Measurements from ENCODE around the gene PHF5A. TPM values are rescaled to one million over a fixed set of nuclear protein-coding genes. Genes with fewer than 3 reads are reported as not detected.

The PHF5A gene
- total and polyA plus RNA-seq, 2 experiments from 2014 or later: 13.1 to 41.9 TPM

DNA sequence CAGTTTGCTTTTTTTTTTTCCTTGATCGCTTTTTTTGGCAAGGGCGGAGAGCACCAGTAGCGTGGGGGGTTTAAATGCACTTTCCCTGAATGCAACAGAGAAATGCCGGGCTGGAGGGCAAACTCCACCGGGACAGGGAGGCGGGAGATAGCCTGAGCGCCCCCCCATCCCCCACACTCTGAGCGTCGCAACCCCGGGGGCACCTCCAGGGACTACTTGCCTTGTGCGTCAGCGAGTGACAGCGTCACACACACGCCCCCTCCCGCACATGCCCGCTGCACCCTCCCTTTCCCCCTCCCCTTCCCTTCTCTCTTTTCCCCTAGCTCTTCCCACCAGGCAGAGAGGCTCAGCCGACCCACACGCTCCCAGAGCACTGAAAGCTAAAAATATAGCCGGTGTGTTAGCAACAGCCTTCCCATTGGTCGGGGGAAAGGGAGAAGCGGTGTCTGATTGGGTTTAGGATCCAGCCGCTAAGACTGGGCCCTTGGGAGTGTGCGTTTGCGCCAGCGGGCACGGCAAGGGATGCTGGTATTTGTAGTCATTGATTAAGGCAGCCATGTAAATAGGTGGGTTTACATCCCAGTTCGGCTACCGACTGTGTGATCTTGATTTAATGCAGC is 20.2 kb downstream of the PHF5A start:
- Histone ChIP-seq H3K4me2 (ENCODE audit: unreplicated experiment) (peak overlapping the region; percentile 98), H4K20me1 (ENCODE audit: insufficient read depth) (no peaks in the 10 kb centered on the region), H3K9me3 (ENCODE audit: low read depth) (no peaks in the 10 kb centered on the region), H3K27ac (peak overlapping the region; percentile 93), H3K9ac (peak overlapping the region; percentile 98), H3K36me3 (ENCODE audit: low read depth) (peaks cover under 1% of the 10 kb centered on the region; the same call in 1 of the 2 replicates), H2AFZ (peak overlapping the region; percentile 97), H3K79me2 (ENCODE audit: insufficient read depth) (peaks cover 33% of the 10 kb centered on the region), H3F3A (ENCODE audit: insufficient read depth) (peaks cover 32% of the 10 kb centered on the region), H3K4me3 (peak overlapping the region; percentile 86), H3K27me3 (replicated peaks; ENCODE audit: insufficient read depth) (no peaks in the 10 kb centered on the region), H3K9me2 (ENCODE audit: insufficient read depth) (no peaks in the 10 kb centered on the region), H3K4me1 (ENCODE audit: insufficient read depth) (peaks cover 3% of the 10 kb centered on the region; the same call in 1 of the 2 replicates)
- WGBS, 2 experiments (ENCODE audit: low coverage in 1 of 2, low lambda C conversion rate in 2 of 2, missing lambda C conversion rate in 2 of 2): 1 to 2% methylated on average over 21 to 28 of the region's 28 CpGs
- TF ChIP-seq EZH2 (IDR thresholded peaks at IDR 0.05; ENCODE audit: insufficient read depth, poor library complexity, severe bottlenecking) (no peak), EZH2phosphoT487 (IDR thresholded peaks at IDR 0.05; ENCODE audit: insufficient read depth, low read depth) (no peak)
- peak; percentile 99 for DNase-seq
- in situ Hi-C loops (cut with MboI): no loop called here

DNA sequence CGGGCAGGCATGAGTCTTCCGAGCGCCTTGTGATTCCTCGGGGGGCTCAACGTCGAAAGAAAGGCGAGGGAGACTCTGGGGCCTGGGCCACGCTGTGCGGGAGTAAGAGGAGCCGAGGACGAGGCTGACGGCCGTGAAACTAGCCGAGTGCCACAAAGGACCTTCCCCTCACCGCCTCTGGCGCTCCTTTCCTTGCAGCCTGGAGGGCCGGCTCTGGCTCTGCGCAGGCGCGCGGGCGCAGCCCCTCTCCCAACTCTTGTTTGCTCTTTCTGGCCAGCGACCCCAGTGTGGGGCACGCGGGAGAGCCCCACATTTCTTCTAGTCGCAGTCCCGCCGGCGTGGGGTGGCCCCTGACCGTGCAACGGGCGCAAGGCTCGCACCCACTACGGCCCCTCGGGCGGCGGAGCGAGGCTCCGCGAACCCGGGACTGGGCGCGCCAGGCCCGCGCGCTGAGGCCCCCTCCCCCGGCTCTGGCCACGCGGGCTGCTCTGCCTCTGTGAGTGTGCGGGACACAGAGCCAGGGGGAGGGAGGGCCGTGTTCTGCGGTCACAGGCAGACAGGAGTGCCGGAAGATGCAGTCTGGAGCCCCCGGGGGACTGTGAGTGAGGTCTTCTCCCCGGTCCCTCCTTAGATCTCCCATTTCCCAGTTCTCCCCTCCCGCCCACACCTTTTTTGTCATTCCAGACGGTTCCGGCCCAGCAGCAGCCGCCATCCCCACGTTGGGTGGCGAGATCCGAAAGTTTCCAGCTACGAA is 20.9 kb downstream of the PHF5A start:
- peaks cover 7% of the 10 kb centered on the region; the same call in 1 of the 2 replicates for H3K36me3 ChIP-seq (ENCODE audit: low read depth)
- H2AFZ ChIP-seq: peak overlapping the region; percentile 77
- H3F3A ChIP-seq (ENCODE audit: insufficient read depth): peaks cover 38% of the 10 kb centered on the region
- peaks cover 10% of the 10 kb centered on the region for H3K4me1 ChIP-seq (ENCODE audit: insufficient read depth)
- no peaks in the 10 kb centered on the region for H3K27me3 ChIP-seq (replicated peaks; ENCODE audit: insufficient read depth)
- peak; percentile 82 for DNase-seq
- no peaks in the 10 kb centered on the region for H3K9me3 ChIP-seq (ENCODE audit: low read depth)
- peaks cover 40% of the 10 kb centered on the region for H3K79me2 ChIP-seq (ENCODE audit: insufficient read depth)
- WGBS, 2 experiments (ENCODE audit: low coverage in 1 of 2, low lambda C conversion rate in 2 of 2, missing lambda C conversion rate in 2 of 2): 1% methylated on average over 50 to 52 of the region's 63 CpGs
- in situ Hi-C loops (cut with MboI): no loop called here
- peak overlapping the region; percentile 98 for H3K4me2 ChIP-seq (ENCODE audit: unreplicated experiment)
- H3K9ac ChIP-seq: peak overlapping the region; percentile 98
- TF ChIP-seq EZH2 (IDR thresholded peaks at IDR 0.05; ENCODE audit: insufficient read depth, poor library complexity, severe bottlenecking): no peak
- no peak for TF ChIP-seq EZH2phosphoT487 (IDR thresholded peaks at IDR 0.05; ENCODE audit: insufficient read depth, low read depth)
- H3K9me2 ChIP-seq (ENCODE audit: insufficient read depth): no peaks in the 10 kb centered on the region
- peaks cover 5% of the 10 kb centered on the region; the same call in 1 of the 2 replicates for H4K20me1 ChIP-seq (ENCODE audit: insufficient read depth)
- H3K4me3 ChIP-seq: peak overlapping the region; percentile 86
- peak overlapping the region; percentile 93 for H3K27ac ChIP-seq

DNA sequence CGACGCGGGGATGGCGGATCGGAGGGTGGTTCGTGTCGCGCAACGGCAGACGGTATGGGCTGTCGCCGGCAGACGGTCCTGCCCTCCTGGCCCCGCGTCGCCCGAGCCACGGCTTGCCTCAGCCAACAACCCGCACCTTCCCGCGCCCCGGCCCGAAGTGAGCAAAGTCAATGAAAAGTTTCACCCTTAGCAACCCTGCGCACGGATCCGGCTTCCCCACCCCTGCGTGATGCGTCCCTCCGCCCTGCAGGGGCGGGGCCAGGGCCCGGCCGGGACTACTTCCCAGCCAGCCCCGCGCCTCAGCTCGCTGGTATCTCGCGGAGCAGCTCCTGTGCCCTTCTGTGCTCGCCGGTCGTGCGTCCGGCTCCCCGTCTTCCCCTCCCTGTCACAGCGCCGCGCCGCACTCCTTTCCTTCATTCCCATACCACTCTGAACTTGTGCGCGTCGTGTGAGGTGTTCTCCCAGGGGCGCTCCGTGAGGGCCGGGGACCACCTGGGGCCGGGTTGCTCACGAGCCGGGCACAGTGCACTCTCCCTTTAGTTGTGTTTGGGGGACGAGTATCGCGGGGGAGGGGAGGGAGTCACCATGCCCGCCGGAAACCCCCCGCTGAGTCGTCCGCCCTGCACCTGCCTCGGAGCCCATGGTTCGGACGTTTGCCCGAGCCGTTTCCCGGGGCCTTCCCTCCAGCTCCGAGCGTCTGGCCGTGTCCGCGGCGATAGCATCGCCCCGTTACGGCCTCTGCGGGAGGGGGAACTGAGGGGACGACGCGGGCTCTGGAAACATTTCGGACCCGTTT is 21.7 kb downstream of the PHF5A start, which contains the start of gene TOB2:
Gene TOB2, minus strand, starts transcription at position 163 of the 796 bp plus-strand sequence. CDS start 9,456 bp downstream, outside the sequence.
- Histone ChIP-seq H3K79me2 (ENCODE audit: insufficient read depth) (peaks cover 48% of the 10 kb centered on the region), H3K9ac (peak within 1 kb of the TSS; percentile 98), H3K9me2 (ENCODE audit: insufficient read depth) (no peaks in the 10 kb centered on the region), H3K36me3 (ENCODE audit: low read depth) (peaks cover 11% of the 10 kb centered on the region; the same call in 1 of the 2 replicates), H3K9me3 (ENCODE audit: low read depth) (no peaks in the 10 kb centered on the region), H3F3A (ENCODE audit: insufficient read depth) (peaks cover 44% of the 10 kb centered on the region), H3K4me2 (ENCODE audit: unreplicated experiment) (peak within 1 kb of the TSS; percentile 98), H3K4me3 (peak within 1 kb of the TSS; percentile 86), H3K27me3 (replicated peaks; ENCODE audit: insufficient read depth) (no peaks in the 10 kb centered on the region), H3K4me1 (ENCODE audit: insufficient read depth) (peaks cover 18% of the 10 kb centered on the region), H2AFZ (peak within 1 kb of the TSS; percentile 77), H3K27ac (peak within 1 kb of the TSS; percentile 93), H4K20me1 (ENCODE audit: insufficient read depth) (peaks cover 13% of the 10 kb centered on the region; the same call in 1 of the 2 replicates)
- DNase-seq: peak; percentile 96
- in situ Hi-C loops (cut with MboI): no loop called here
- TF ChIP-seq EZH2phosphoT487 (IDR thresholded peaks at IDR 0.05; ENCODE audit: insufficient read depth, low read depth): no peak
- WGBS, 2 experiments (ENCODE audit: low coverage in 1 of 2, low lambda C conversion rate in 2 of 2, missing lambda C conversion rate in 2 of 2): 1 to 2% methylated on average over 53 to 85 of the region's 85 CpGs

DNA sequence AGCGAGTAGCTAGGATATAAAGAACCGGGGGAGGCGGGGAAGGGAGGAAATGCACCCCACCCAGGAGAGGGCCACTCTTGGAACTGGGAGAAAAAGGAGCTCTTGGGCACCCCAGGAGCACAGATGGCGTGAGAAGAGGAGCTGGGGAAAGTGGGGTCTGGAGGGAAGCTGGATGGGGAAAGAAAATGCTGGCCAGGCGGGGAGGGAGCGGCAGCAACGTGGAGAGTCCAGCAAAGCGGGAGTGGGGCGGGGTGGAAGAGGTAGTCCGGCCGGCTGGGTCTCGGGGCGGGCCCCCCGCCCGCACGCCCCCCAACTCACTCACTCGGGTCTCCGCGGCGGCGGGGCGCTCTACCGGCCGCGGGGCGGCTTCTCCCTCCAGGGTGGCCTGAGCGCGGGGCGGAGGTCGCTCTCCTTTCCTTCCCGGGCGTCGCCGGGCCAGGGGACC is 22.4 kb downstream of the PHF5A start:
- Histone ChIP-seq H3K9me2 (ENCODE audit: insufficient read depth) (no peaks in the 10 kb centered on the region), H3F3A (ENCODE audit: insufficient read depth) (peaks cover 47% of the 10 kb centered on the region), H3K9me3 (ENCODE audit: low read depth) (no peaks in the 10 kb centered on the region), H3K9ac (peak overlapping the region; percentile 98), H3K4me3 (peak overlapping the region; percentile 86), H3K27me3 (replicated peaks; ENCODE audit: insufficient read depth) (no peaks in the 10 kb centered on the region), H3K4me1 (ENCODE audit: insufficient read depth) (peaks cover 20% of the 10 kb centered on the region), H4K20me1 (ENCODE audit: insufficient read depth) (peaks cover 17% of the 10 kb centered on the region; the same call in 1 of the 2 replicates), H3K27ac (peak overlapping the region; percentile 93), H3K4me2 (ENCODE audit: unreplicated experiment) (peak overlapping the region; percentile 98), H3K36me3 (ENCODE audit: low read depth) (peaks cover 11% of the 10 kb centered on the region; the same call in 1 of the 2 replicates), H2AFZ (peak overlapping the region; percentile 77), H3K79me2 (ENCODE audit: insufficient read depth) (peaks cover 55% of the 10 kb centered on the region)
- in situ Hi-C loops (cut with MboI): no loop called here
- TF ChIP-seq EZH2 (IDR thresholded peaks at IDR 0.05; ENCODE audit: insufficient read depth, poor library complexity, severe bottlenecking): no peak
- peak; percentile 54 for DNase-seq
- WGBS, 2 experiments (ENCODE audit: low coverage in 1 of 2, low lambda C conversion rate in 2 of 2, missing lambda C conversion rate in 2 of 2): 1 to 2% methylated on average over 21 to 33 of the region's 34 CpGs
